Chondrocyte (in vitro differentiated cells): Measurements from ENCODE around the gene HS3ST4. TPM values are rescaled to one million over a fixed set of nuclear protein-coding genes. Genes with fewer than 3 reads are reported as not detected.
A peak's percentile ranks its signal among the peaks of the same experiment; 100 is the strongest.

Experiments used
- DNase-seq: peaks from one replicate; pipeline ENCODE4 v3.0.0; 2021; ENCODE audit warnings: mixed read lengths, low spot score
- H3K27ac Mint-ChIP-seq: one replicate; pipeline ENCODE4 v1.8.0; 2021; ENCODE audit warnings: mild to moderate bottlenecking, moderate library complexity, mixed read lengths; ENCODE audit not compliant: unreplicated experiment
- H3K27me3 Mint-ChIP-seq: 2 replicates; pipeline ENCODE4 v1.8.0; 2021; ENCODE audit warnings: low read depth, mixed read lengths
- H3K36me3 Mint-ChIP-seq: 2 replicates; pipeline ENCODE4 v1.8.0; 2021; ENCODE audit warnings: low read depth, mixed read lengths
- H3K4me1 Mint-ChIP-seq: 2 replicates; pipeline ENCODE4 v1.8.0; 2021; ENCODE audit warnings: low read depth, mild to moderate bottlenecking, mixed read lengths
- H3K4me3 Mint-ChIP-seq: one replicate; pipeline ENCODE4 v1.8.0; 2021; ENCODE audit warnings: mild to moderate bottlenecking, moderate library complexity, mixed read lengths; ENCODE audit not compliant: unreplicated experiment
- H3K9me3 Mint-ChIP-seq: 2 replicates; pipeline ENCODE4 v1.8.0; 2021; ENCODE audit warnings: low read depth, mixed read lengths
- long read RNA-seq: library from polyadenylated mRNA; stranded (forward); transcript quantifications from one replicate; pipeline ENCODE4 v2.0.0, GENCODE V29; 2021
- total RNA-seq: library from RNA; stranded (reverse); gene quantifications from 3 replicates; pipeline ENCODE4 v1.2.1, GENCODE V29; 2021
- TF ChIP-seq, protein P1 (sequence below): fragments of 200-600 bp; sonication (generic); IDR thresholded peaks from 2 replicates; pipeline ENCODE4 v1.5.0; 2021; ENCODE audit warnings: antibody characterized with exemption, mild to moderate bottlenecking, moderate library complexity

Gene HS3ST4
- not detected in 3 replicates for total RNA-seq
- long read RNA-seq, result 0 reads

- Mint-ChIP-seq H3K4me1 (peaks cover 7% of the 10 kb centered on the region), H3K9me3 (no peaks in the 10 kb centered on the region), H3K36me3 (no peaks in the 10 kb centered on the region), H3K4me3 (peak within 1 kb of the TSS; percentile 68), H3K27ac (no peak within 1 kb of the TSS), H3K27me3 (peaks cover 75% of the 10 kb centered on the region)
- no peak for DNase-seq
- TF ChIP-seq, protein P1, sequence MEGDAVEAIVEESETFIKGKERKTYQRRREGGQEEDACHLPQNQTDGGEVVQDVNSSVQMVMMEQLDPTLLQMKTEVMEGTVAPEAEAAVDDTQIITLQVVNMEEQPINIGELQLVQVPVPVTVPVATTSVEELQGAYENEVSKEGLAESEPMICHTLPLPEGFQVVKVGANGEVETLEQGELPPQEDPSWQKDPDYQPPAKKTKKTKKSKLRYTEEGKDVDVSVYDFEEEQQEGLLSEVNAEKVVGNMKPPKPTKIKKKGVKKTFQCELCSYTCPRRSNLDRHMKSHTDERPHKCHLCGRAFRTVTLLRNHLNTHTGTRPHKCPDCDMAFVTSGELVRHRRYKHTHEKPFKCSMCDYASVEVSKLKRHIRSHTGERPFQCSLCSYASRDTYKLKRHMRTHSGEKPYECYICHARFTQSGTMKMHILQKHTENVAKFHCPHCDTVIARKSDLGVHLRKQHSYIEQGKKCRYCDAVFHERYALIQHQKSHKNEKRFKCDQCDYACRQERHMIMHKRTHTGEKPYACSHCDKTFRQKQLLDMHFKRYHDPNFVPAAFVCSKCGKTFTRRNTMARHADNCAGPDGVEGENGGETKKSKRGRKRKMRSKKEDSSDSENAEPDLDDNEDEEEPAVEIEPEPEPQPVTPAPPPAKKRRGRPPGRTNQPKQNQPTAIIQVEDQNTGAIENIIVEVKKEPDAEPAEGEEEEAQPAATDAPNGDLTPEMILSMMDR, result no peak
Measured at GRCh38 chr16:25691519-25692091, at the start of gene HS3ST4. Gene HS3ST4 (plus strand): TSS chr16:25691959.

DNA sequence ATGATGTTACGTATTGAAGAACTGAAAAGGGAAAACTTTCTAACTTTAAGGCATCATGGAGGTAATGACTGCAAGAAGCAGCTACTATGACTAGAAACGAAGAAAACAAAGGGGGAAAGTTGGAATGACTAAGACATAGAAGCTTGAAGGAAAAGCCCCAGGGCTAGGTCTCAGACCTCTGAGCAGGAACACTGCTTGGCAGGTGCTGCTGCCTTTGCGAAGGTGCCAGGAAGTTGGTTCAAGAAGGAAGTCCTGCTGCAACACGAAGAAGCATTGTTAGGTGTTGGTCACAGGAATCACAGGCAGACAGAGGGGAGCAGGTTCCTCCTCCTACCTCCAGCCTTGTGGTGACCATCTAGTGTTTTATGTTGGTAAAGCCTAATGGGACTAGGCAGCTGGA, 48.1 kb upstream of the HS3ST4 start:
- Mint-ChIP-seq H3K27ac (no peak overlapping the region), H3K27me3 (peaks cover 1% of the 10 kb centered on the region), H3K4me1 (no peaks in the 10 kb centered on the region), H3K36me3 (no peaks in the 10 kb centered on the region), H3K4me3 (no peak overlapping the region), H3K9me3 (peaks cover 5% of the 10 kb centered on the region)
- TF ChIP-seq, protein P1, result no peak
- no peak for DNase-seq

DNA sequence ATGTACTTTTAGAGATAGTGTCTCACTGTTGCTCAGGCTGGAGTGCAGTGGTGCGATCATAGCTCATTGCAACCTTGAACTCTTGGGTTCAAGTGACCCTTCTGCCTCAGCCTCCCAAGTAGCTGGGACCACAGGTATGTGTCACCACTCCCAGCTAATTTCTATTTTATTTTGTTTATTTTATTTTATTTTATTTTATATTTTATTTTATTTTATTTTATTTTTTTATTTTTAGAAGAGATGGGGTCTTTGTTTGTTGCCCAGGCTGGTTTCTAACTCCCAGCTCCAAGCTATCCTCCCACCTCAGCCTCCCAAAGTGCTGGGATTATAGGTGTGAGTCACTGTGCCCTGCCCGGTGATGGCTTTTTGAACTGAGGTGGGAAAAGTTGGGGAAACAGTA, 35.1 kb upstream of the HS3ST4 start:
- TF ChIP-seq, protein P1, result no peak
- no peak overlapping the region for H3K27ac Mint-ChIP-seq
- no peaks in the 10 kb centered on the region for H3K4me1 Mint-ChIP-seq
- DNase-seq, result no peak
- H3K27me3 Mint-ChIP-seq, result no peaks in the 10 kb centered on the region
- H3K4me3 Mint-ChIP-seq, result no peak overlapping the region
- H3K9me3 Mint-ChIP-seq, result peaks cover 4% of the 10 kb centered on the region
- H3K36me3 Mint-ChIP-seq, result no peaks in the 10 kb centered on the region

DNA sequence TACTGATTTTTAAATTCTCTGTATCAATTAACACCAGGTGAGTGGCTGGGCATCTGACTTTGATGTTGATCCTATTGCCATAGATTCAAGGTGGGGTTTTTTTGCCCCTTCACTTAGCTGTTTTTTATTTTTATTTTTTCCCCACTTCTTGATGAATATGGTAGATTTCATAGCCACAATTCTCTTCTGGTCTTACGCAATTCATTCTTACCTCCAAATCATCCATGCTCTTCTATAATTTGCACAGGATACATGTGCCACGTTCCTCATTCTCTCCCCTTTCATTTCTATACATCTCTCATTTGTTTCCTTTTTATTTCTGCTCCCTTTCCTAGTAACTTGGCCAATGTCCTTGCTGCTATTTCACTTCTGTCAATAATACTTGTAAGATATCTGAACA, 14.9 kb upstream of the HS3ST4 start:
- Mint-ChIP-seq H3K36me3 (no peaks in the 10 kb centered on the region), H3K9me3 (no peaks in the 10 kb centered on the region), H3K4me3 (no peak overlapping the region), H3K4me1 (no peaks in the 10 kb centered on the region), H3K27me3 (no peaks in the 10 kb centered on the region), H3K27ac (no peak overlapping the region)
- DNase-seq, result no peak
- TF ChIP-seq, protein P1, result no peak

- no peak for DNase-seq
- Mint-ChIP-seq H3K4me3 (no peak overlapping the region), H3K36me3 (no peaks in the 10 kb centered on the region), H3K27ac (no peak overlapping the region), H3K9me3 (no peaks in the 10 kb centered on the region), H3K27me3 (no peaks in the 10 kb centered on the region), H3K4me1 (no peaks in the 10 kb centered on the region)
- TF ChIP-seq, protein P1, result no peak
Measured at GRCh38 chr16:25679511-25679910, 12.2 kb upstream of the HS3ST4 start.
